OCI-LY7 (cell line): Measurements from ENCODE around the gene GUCA1C. TPM values are rescaled to one million over a fixed set of nuclear protein-coding genes. Genes with fewer than 3 reads are reported as not detected.

Source experiments
- BruUV-seq: library from RNA; stranded (reverse); fragments of 400-500 nt; replicated peaks from 2 replicates; lab custom pipeline; 2021; lab: Mats Ljungman, UMichigan
- CTCF ChIA-PET: fragments of 300-600 bp; sonication (Branson Sonifier 250); formaldehyde crosslinking; loops from one replicate; lab custom pipeline; 2022; ENCODE audit warnings: antibody characterized with exemption; ENCODE audit not compliant: unreplicated experiment; lab: Charles Lee
- POLR2A ChIA-PET: fragments of 300-600 bp; sonication (Branson Sonifier 250); formaldehyde crosslinking; loops from one replicate; lab custom pipeline; 2022; ENCODE audit warnings: antibody characterized with exemption; lab: Charles Lee
- DNase-seq: peaks from one replicate; pipeline ENCODE4 v3.0.0-alpha.2; 2015; ENCODE audit warnings: low spot score
- H2AFZ ChIP-seq: fragments of 200-600 bp; sonication (generic), shearing (Covaris generic); 2 replicates; pipeline ENCODE4 v1.6.1; 2014; ENCODE audit warnings: mild to moderate bottlenecking, antibody characterized with exemption, low read length, moderate library complexity
- H3K27ac ChIP-seq: fragments of 200-600 bp; sonication (generic); 2 replicates; pipeline ENCODE4 v1.5.1; 2014; ENCODE audit warnings: mixed run types, low read depth, mild to moderate bottlenecking, moderate library complexity, low read length, inconsistent platforms; ENCODE audit not compliant: poor library complexity, severe bottlenecking
- H3K36me3 ChIP-seq: fragments of 200-600 bp; sonication (generic); 2 replicates; pipeline ENCODE4 v1.6.1; 2014; ENCODE audit warnings: mild to moderate bottlenecking, antibody characterized with exemption, low read length, moderate library complexity, mixed read lengths; ENCODE audit not compliant: insufficient read depth
- H3K4me1 ChIP-seq: fragments of 200-600 bp; sonication (generic); 2 replicates; pipeline ENCODE4 v1.5.1; 2014; ENCODE audit warnings: mild to moderate bottlenecking, low read length; ENCODE audit not compliant: insufficient read depth, poor library complexity, severe bottlenecking
- H3K4me2 ChIP-seq: fragments of 200-600 bp; sonication (generic); 2 replicates; pipeline ENCODE4 v1.6.1; 2014; ENCODE audit warnings: mild to moderate bottlenecking, low read length
- H3K4me3 ChIP-seq: fragments of 200-600 bp; sonication (generic); 2 replicates; pipeline ENCODE4 v1.5.1; 2014; ENCODE audit warnings: mild to moderate bottlenecking, low read depth, low read length; ENCODE audit not compliant: poor library complexity, severe bottlenecking
- H3K79me2 ChIP-seq: fragments of 200-600 bp; sonication (generic); 2 replicates; pipeline ENCODE4 v1.6.1; 2016; ENCODE audit warnings: low read depth, mild to moderate bottlenecking, low read length, moderate library complexity, mixed read lengths; ENCODE audit not compliant: insufficient read depth
- H3K9me2 ChIP-seq: fragments of 200-600 bp; sonication (generic); 2 replicates; pipeline ENCODE4 v1.6.1; 2016; ENCODE audit warnings: mild to moderate bottlenecking, low read length, mixed read lengths; ENCODE audit not compliant: insufficient read depth
- H3K9me3 ChIP-seq: fragments of 200-600 bp; sonication (generic); 2 replicates; pipeline ENCODE4 v1.6.1; 2014; ENCODE audit warnings: mild to moderate bottlenecking, mixed run types, low read length, mixed read lengths
- H4K20me1 ChIP-seq: fragments of 200-600 bp; sonication (generic); 2 replicates; pipeline ENCODE4 v1.6.1; 2014; ENCODE audit warnings: mild to moderate bottlenecking, antibody characterized with exemption, low read length, moderate library complexity, mixed read lengths; ENCODE audit not compliant: insufficient read depth
- EZH2phosphoT487 ChIP-seq: fragments of 200-600 bp; sonication (generic); IDR thresholded peaks from 2 replicates; pipeline ENCODE4 v1.6.1; 2018; ENCODE audit warnings: low read depth, borderline replicate concordance, mild to moderate bottlenecking, mixed run types, antibody characterized with exemption, low read length, moderate library complexity, mixed read lengths
- intact Hi-C: fragments of 100-400 bp; cut with micrococcal nuclease; formaldehyde crosslinking; loops from one replicate; pipeline ENCODE4 v1.10.0; 2022; ENCODE audit not compliant: unreplicated experiment
- total RNA-seq, 2 experiments: library from RNA; depleted of rRNA in 1 of 2; stranded (reverse); fragments of >200 nt in 1 of 2; shearing (Covaris generic) in 1 of 2; gene quantifications; 2 replicates each; pipeline ENCODE4 v1.2.3, GENCODE V29; 2014 to 2022
- TF ChIP-seq, protein P1 (sequence below): fragments of 200-600 bp; sonication (generic); conservative IDR thresholded peaks from 2 replicates; pipeline ENCODE4 v1.5.1; 2014; ENCODE audit warnings: mild to moderate bottlenecking, antibody characterized with exemption, low read length, moderate library complexity, mixed read lengths

The GUCA1C gene
- total RNA-seq, 2 experiments from 2014 or later = not detected

DNA sequence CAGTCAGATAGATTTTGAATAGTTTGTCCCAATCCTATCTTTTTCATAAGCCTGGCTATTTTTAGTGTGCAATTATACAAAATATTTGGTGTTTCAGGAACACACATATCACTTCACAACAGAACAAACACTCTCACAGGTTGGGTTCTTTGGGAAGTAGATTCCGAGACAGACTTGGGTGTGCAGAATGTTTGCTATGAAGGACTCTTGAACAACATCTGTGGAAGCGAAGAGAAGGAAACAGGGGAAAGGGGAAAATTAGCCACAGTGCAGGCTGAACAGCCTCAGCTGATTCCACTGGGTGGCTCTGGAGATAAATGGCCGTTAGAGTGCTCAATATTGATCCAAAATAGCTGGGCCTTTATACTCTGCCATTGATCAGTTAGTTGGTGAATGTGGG lies 61.8 kb downstream of the GUCA1C start:
- H3K36me3 ChIP-seq = no peaks in the 10 kb centered on the region
- BruUV-seq = no TSS peak
- POLR2A ChIA-PET = interaction anchor here (1.3 kb wide), 1 partner anchor 10 kb away, joined by 3 read pairs; no protein-coding TSS in a partner anchor
- no peaks in the 10 kb centered on the region for H3K4me1 ChIP-seq
- no peak overlapping the region for H3K4me2 ChIP-seq
- intact Hi-C loops = no loop called here
- DNase-seq = no peak
- no peak overlapping the region for H3K4me3 ChIP-seq
- no peaks in the 10 kb centered on the region for H3K9me3 ChIP-seq
- H3K9me2 ChIP-seq = no peaks in the 10 kb centered on the region
- TF ChIP-seq EZH2phosphoT487 = no peak
- TF ChIP-seq, protein P1, sequence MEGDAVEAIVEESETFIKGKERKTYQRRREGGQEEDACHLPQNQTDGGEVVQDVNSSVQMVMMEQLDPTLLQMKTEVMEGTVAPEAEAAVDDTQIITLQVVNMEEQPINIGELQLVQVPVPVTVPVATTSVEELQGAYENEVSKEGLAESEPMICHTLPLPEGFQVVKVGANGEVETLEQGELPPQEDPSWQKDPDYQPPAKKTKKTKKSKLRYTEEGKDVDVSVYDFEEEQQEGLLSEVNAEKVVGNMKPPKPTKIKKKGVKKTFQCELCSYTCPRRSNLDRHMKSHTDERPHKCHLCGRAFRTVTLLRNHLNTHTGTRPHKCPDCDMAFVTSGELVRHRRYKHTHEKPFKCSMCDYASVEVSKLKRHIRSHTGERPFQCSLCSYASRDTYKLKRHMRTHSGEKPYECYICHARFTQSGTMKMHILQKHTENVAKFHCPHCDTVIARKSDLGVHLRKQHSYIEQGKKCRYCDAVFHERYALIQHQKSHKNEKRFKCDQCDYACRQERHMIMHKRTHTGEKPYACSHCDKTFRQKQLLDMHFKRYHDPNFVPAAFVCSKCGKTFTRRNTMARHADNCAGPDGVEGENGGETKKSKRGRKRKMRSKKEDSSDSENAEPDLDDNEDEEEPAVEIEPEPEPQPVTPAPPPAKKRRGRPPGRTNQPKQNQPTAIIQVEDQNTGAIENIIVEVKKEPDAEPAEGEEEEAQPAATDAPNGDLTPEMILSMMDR = no peak
- H3K27ac ChIP-seq = no peak overlapping the region
- H4K20me1 ChIP-seq = no peaks in the 10 kb centered on the region
- no peak overlapping the region for H2AFZ ChIP-seq
- no peaks in the 10 kb centered on the region for H3K79me2 ChIP-seq
- CTCF ChIA-PET = no interaction called here

DNA sequence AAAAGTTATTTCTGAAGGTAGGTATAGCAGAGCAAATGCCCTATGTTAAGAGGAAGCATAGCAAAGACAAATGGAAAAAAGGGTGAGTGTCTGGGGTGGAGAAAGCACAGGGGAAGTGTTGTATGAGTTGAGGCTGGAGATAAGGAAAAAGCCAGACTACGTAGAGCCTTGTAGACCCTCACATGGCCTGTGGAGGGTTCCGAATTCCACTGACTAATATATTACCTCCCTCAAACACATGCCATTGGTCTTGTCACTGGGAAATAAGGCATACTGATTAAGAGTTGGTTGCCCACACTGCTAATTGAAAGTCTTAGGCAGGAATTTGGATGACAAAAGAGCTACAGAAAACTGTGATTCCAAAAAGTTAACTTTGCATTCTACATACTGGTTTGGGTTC lies 65.9 kb downstream of the GUCA1C start:
- H3K27ac ChIP-seq = no peak overlapping the region
- TF ChIP-seq, protein P1 = no peak
- TF ChIP-seq EZH2phosphoT487 = no peak
- H3K4me3 ChIP-seq = no peak overlapping the region
- no peaks in the 10 kb centered on the region for H4K20me1 ChIP-seq
- H3K36me3 ChIP-seq = no peaks in the 10 kb centered on the region
- no TSS peak for BruUV-seq
- H2AFZ ChIP-seq = no peak overlapping the region
- intact Hi-C loops = no loop called here
- no peak for DNase-seq
- H3K4me1 ChIP-seq = no peaks in the 10 kb centered on the region
- CTCF ChIA-PET = no interaction called here
- no peaks in the 10 kb centered on the region for H3K79me2 ChIP-seq
- no peaks in the 10 kb centered on the region for H3K9me2 ChIP-seq
- H3K4me2 ChIP-seq = no peak overlapping the region
- no peaks in the 10 kb centered on the region for H3K9me3 ChIP-seq
- POLR2A ChIA-PET = interaction anchor here (0.7 kb wide), 1 partner anchor 47 kb away, joined by 3 read pairs; no protein-coding TSS in a partner anchor

DNA sequence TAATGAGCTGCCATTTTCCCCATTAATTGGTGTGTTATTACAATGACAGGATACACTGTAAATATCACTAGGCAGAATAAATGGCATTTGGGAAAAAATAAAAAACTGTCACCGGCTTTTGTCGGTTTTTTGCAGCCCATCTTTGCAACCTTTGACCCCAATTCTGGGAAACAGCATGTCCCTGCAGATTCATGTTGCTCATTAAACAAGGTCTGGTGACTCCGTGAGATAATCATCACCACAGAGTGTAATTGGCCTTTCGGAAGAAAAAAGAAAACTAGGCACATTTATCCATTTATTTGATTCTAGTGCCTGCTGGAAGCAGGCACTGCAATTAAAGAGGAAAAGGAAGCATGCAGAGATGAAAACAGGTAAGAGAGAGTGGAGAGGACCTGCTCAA lies 66.6 kb downstream of the GUCA1C start:
- ChIA-PET CTCF (no interaction called here), POLR2A (interaction anchor here (0.5 to 1.0 kb wide), 7 partner anchors 8 to 668 kb away, joined by 3 to 4 read pairs (median 3); no protein-coding TSS in a partner anchor)
- H3K79me2 ChIP-seq = no peaks in the 10 kb centered on the region
- H3K9me3 ChIP-seq = no peaks in the 10 kb centered on the region
- no peaks in the 10 kb centered on the region for H3K4me1 ChIP-seq
- BruUV-seq = no TSS peak
- no peak for TF ChIP-seq EZH2phosphoT487
- TF ChIP-seq, protein P1 = no peak
- H3K27ac ChIP-seq = no peak overlapping the region
- H3K4me3 ChIP-seq = no peak overlapping the region
- no peak for DNase-seq
- no peak overlapping the region for H2AFZ ChIP-seq
- intact Hi-C loops = no loop called here
- H3K9me2 ChIP-seq = no peaks in the 10 kb centered on the region
- no peak overlapping the region for H3K4me2 ChIP-seq
- H4K20me1 ChIP-seq = no peaks in the 10 kb centered on the region
- H3K36me3 ChIP-seq = no peaks in the 10 kb centered on the region
